GM12875 (cell line): ENCODE data around the gene SNAP23.
A peak's percentile ranks its signal among the peaks of the same experiment; 100 is the strongest.

Experiments
- H3K4me3 ChIP-seq: one replicate; pipeline ENCODE4 v1.5.1; 2011; ENCODE audit warnings: low read depth, low read length, control low read depth
- CTCF ChIP-seq: IDR thresholded peaks from 2 replicates; pipeline ENCODE4 v1.5.1; 2011; ENCODE audit warnings: low read depth, mild to moderate bottlenecking, control low read depth, inconsistent platforms, low read length, moderate library complexity, borderline replicate concordance; ENCODE audit not compliant: insufficient read depth

Gene SNAP23

GRCh38 chr15:42482701-42483100 lies 12.7 kb upstream of the SNAP23 start:
- H3K4me3 ChIP-seq: no peak overlapping the region
- TF ChIP-seq CTCF: no peak

- TF ChIP-seq CTCF: no peak
These were observed 11.8 kb upstream of the SNAP23 start for GRCh38 chr15:42483677-42484076.

GRCh38 chr15:42490291-42490670 lies 5.2 kb upstream of the SNAP23 start:
- H3K4me3 ChIP-seq: peak overlapping the region; percentile 88
- TF ChIP-seq CTCF: no peak

More at GRCh38 chr15:42483677-42484076, 11.8 kb upstream of the SNAP23 start:
- H3K4me3 ChIP-seq: no peak overlapping the region

GRCh38 chr15:42490671-42491538 lies 4.5 kb upstream of the SNAP23 start, which contains the start of gene ZNF106:
TSS of gene ZNF106 (minus strand) at chr15:42491141. CDS start at chr15:42472289, 18,852 bp downstream.
- TF ChIP-seq CTCF: no peak
- peak within 1 kb of the TSS; percentile 88 for H3K4me3 ChIP-seq

- no peak for TF ChIP-seq CTCF
- peak overlapping the region; percentile 88 for H3K4me3 ChIP-seq
These were observed 3.8 kb upstream of the SNAP23 start for GRCh38 chr15:42491539-42492225.

GRCh38 chr15:42493679-42494078 lies 1.8 kb upstream of the SNAP23 start:
- no peak overlapping the region for H3K4me3 ChIP-seq
- TF ChIP-seq CTCF: no peak
